Chondrocyte (in vitro differentiated cells): Measurements from ENCODE around the gene AGO3. TPM values are rescaled to one million over a fixed set of nuclear protein-coding genes. Genes with fewer than 3 reads are reported as not detected.
"Not testable (repeated sequence)": the region's sequence is repeated elsewhere in the genome, so short reads cannot be mapped to it uniquely, and the experiment has no call there.

Experiments used
- DNase-seq: peaks from one replicate; pipeline ENCODE4 v3.0.0; 2021; ENCODE audit warnings: mixed read lengths, low spot score
- H3K27ac Mint-ChIP-seq: one replicate; pipeline ENCODE4 v1.8.0; 2021; ENCODE audit warnings: mild to moderate bottlenecking, moderate library complexity, mixed read lengths; ENCODE audit not compliant: unreplicated experiment
- H3K27me3 Mint-ChIP-seq: 2 replicates; pipeline ENCODE4 v1.8.0; 2021; ENCODE audit warnings: low read depth, mixed read lengths
- H3K36me3 Mint-ChIP-seq: 2 replicates; pipeline ENCODE4 v1.8.0; 2021; ENCODE audit warnings: low read depth, mixed read lengths
- H3K4me1 Mint-ChIP-seq: 2 replicates; pipeline ENCODE4 v1.8.0; 2021; ENCODE audit warnings: low read depth, mild to moderate bottlenecking, mixed read lengths
- H3K4me3 Mint-ChIP-seq: one replicate; pipeline ENCODE4 v1.8.0; 2021; ENCODE audit warnings: mild to moderate bottlenecking, moderate library complexity, mixed read lengths; ENCODE audit not compliant: unreplicated experiment
- H3K9me3 Mint-ChIP-seq: 2 replicates; pipeline ENCODE4 v1.8.0; 2021; ENCODE audit warnings: low read depth, mixed read lengths
- total RNA-seq: library from RNA; stranded (reverse); gene quantifications from 3 replicates; pipeline ENCODE4 v1.2.1, GENCODE V29; 2021
- TF ChIP-seq, protein P1 (sequence below): fragments of 200-600 bp; sonication (generic); IDR thresholded peaks from 2 replicates; pipeline ENCODE4 v1.5.0; 2021; ENCODE audit warnings: antibody characterized with exemption, mild to moderate bottlenecking, moderate library complexity

Gene AGO3
- total RNA-seq, 1 donor from 2014 or later, result 26.1 TPM

DNA sequence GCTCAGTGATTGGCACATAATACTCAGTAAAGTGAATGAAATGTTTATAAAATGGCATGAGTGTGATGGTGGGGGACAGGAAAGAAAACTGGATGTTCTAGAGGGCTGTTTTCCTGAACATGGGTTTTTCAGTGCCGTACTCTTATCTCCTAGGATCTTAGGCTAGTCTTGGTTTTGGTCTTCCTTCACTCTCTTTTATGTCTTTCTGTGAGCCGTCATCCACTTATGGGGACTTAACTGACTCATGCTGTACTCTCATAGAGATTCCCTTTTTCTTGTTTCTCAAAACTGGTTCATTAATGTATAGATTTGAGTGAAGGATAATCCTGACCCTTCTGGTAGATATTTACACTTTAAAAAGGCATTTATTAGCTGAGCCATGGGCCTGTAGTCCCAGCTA is 16.6 kb downstream of the AGO3 start:
- TF ChIP-seq, protein P1, sequence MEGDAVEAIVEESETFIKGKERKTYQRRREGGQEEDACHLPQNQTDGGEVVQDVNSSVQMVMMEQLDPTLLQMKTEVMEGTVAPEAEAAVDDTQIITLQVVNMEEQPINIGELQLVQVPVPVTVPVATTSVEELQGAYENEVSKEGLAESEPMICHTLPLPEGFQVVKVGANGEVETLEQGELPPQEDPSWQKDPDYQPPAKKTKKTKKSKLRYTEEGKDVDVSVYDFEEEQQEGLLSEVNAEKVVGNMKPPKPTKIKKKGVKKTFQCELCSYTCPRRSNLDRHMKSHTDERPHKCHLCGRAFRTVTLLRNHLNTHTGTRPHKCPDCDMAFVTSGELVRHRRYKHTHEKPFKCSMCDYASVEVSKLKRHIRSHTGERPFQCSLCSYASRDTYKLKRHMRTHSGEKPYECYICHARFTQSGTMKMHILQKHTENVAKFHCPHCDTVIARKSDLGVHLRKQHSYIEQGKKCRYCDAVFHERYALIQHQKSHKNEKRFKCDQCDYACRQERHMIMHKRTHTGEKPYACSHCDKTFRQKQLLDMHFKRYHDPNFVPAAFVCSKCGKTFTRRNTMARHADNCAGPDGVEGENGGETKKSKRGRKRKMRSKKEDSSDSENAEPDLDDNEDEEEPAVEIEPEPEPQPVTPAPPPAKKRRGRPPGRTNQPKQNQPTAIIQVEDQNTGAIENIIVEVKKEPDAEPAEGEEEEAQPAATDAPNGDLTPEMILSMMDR, result no peak
- DNase-seq, result no peak
- Mint-ChIP-seq H3K9me3 (no peaks in the 10 kb centered on the region), H3K36me3 (peaks cover 3% of the 10 kb centered on the region), H3K4me3 (no peak overlapping the region), H3K27me3 (no peaks in the 10 kb centered on the region), H3K27ac (no peak overlapping the region), H3K4me1 (peaks cover 11% of the 10 kb centered on the region)

DNA sequence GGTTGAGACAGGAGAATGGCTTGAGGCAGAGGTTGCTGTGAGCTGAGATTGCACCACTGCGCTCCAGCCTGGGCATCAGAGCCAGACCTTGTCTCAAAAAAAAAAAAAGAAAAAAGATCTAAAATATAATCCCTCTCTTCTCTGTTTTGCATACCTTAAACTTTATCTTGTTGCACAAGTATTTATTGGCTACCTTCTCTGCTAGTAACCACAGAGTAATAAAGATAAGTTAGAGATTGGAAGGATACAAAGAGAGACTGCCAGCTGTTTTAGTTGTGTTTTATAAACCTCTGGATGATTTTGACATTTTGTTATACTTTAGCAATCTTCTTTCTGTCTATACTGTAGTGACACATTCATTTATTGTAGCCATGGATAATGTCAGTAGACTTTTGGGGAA is 27.7 kb downstream of the AGO3 start:
- TF ChIP-seq, protein P1, result no peak
- H3K4me3 Mint-ChIP-seq, result no peak overlapping the region
- H3K27ac Mint-ChIP-seq, result no peak overlapping the region
- DNase-seq, result no peak
- H3K4me1 Mint-ChIP-seq, result no peaks in the 10 kb centered on the region
- no peaks in the 10 kb centered on the region for H3K27me3 Mint-ChIP-seq
- no peaks in the 10 kb centered on the region for H3K9me3 Mint-ChIP-seq
- H3K36me3 Mint-ChIP-seq, result no peaks in the 10 kb centered on the region

DNA sequence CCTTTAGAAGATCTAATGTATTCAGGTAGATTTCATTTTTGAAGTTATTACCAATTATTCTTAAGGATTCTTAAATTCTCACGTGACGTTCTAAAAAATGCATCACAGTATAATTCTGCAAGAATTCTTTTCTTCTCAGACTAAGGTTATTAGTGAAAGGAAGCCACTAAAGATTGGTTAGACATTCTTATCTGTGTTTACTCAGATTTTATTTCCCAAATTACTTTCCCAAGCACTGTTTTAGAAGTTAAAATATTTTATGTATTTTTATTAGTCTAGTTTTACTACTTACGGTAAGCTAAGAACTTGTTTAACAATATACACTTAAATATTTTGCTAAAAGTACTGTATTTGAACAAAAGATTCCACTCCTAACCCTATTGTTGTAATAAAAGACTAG is 28.4 kb downstream of the AGO3 start:
- Mint-ChIP-seq H3K27me3 (no peaks in the 10 kb centered on the region), H3K36me3 (no peaks in the 10 kb centered on the region), H3K27ac (no peak overlapping the region), H3K9me3 (no peaks in the 10 kb centered on the region), H3K4me1 (no peaks in the 10 kb centered on the region), H3K4me3 (no peak overlapping the region)
- TF ChIP-seq, protein P1, result no peak
- DNase-seq, result no peak

DNA sequence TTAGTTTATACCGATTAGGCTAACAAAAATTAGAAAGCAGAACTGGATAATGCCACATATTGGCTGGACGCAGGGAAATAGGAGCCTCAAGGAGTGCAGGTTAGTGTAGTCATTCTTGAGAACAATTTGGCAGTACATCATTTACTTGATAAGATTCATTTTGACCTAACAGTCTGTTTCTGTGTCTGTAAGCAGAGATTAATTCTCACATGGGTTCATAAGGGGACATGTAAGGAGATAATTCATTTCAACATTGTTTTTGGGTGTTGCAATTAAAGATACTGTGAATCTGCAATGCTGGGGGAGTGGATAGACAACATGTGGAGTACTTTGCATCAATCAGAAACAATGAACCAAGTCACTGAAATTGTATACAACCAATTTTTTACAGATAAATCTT is 32.0 kb downstream of the AGO3 start:
- H3K27ac Mint-ChIP-seq, result no peak overlapping the region

DNA sequence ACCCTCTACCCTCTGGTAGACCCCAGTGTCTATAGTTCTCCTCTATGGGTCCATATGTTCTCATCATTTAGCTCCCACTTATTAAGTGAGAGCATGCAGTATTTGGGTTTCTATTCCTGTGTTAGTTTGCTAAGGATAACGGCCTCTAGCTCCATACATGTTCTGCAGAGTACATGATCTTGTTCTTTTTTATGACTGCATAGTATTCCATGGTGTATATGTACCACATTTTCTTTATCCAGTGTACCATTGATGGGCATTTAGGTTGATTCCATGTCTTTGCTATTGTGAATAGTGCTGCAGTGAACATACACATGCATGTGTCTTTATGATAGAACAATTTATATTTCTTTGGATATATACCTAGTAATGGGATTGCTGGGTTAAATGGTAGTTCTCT is 33.4 kb downstream of the AGO3 start:
- not testable (repeated sequence) for H3K9me3 Mint-ChIP-seq, H3K27me3 Mint-ChIP-seq, DNase-seq, H3K27ac Mint-ChIP-seq, H3K36me3 Mint-ChIP-seq, H3K4me3 Mint-ChIP-seq
- H3K4me1 Mint-ChIP-seq, result peaks cover 11% of the 10 kb centered on the region

More for the DNA sequence above, 32.0 kb downstream of the AGO3 start:
- no peaks in the 10 kb centered on the region for H3K9me3 Mint-ChIP-seq
- DNase-seq, result no peak
- no peaks in the 10 kb centered on the region for H3K27me3 Mint-ChIP-seq
- H3K36me3 Mint-ChIP-seq, result peaks cover 3% of the 10 kb centered on the region
- TF ChIP-seq, protein P1, result no peak
- peaks cover 11% of the 10 kb centered on the region for H3K4me1 Mint-ChIP-seq
- no peak overlapping the region for H3K4me3 Mint-ChIP-seq

DNA sequence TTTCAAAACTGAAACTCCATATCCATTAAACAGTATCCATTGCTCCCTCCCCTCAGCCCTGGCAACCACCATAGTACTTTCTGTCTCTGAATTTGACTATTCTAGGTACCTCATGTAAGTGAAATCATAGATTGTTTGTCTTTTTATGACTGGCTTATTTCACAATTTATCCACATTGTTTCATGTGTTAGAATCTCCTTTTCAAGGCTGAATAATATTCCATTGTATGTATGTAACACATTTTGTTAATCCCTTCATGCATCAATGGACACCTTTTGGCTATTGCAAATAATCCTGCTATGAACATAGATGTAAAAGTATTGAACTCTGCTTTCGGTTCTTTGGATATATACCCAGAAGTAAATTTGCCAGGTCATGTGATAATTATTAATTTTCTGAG is 37.5 kb downstream of the AGO3 start:
- H3K27ac Mint-ChIP-seq, result no peak overlapping the region
- no peaks in the 10 kb centered on the region for H3K27me3 Mint-ChIP-seq
- no peaks in the 10 kb centered on the region for H3K9me3 Mint-ChIP-seq
- H3K4me1 Mint-ChIP-seq, result peaks cover 11% of the 10 kb centered on the region
- TF ChIP-seq, protein P1, result no peak
- H3K36me3 Mint-ChIP-seq, result peaks cover 7% of the 10 kb centered on the region
- no peak overlapping the region for H3K4me3 Mint-ChIP-seq
- no peak for DNase-seq
